ENCODE data around the gene LRRK1.

Gene LRRK1

GRCh38 chr15:100890850-100891249 is 28.3 kb upstream of the LRRK1 start:
- DNase-seq (ENCODE audit: low read depth in 3 of 3): no peak

- no peak for DNase-seq (ENCODE audit: low read depth in 3 of 3)
Measured at GRCh38 chr15:100891307-100892012, 27.7 kb upstream of the LRRK1 start.

GRCh38 chr15:100892013-100892355 is 27.2 kb upstream of the LRRK1 start:
- no peak for DNase-seq (ENCODE audit: low read depth in 3 of 3)

- no peak for DNase-seq (ENCODE audit: low read depth in 3 of 3)
Measured at GRCh38 chr15:100893261-100893963, 25.7 kb upstream of the LRRK1 start.

- DNase-seq (ENCODE audit: low read depth in 3 of 3): no peak
Measured at GRCh38 chr15:100893964-100894295, 25.2 kb upstream of the LRRK1 start.

- no peak for DNase-seq (ENCODE audit: low read depth in 3 of 3)
Measured at GRCh38 chr15:100895721-100896120, 23.4 kb upstream of the LRRK1 start.

- no peak for DNase-seq (ENCODE audit: low read depth in 3 of 3)
Measured at GRCh38 chr15:100897221-100898151, 21.7 kb upstream of the LRRK1 start.

- no peak for DNase-seq (ENCODE audit: low read depth in 3 of 3)
Measured at GRCh38 chr15:100898152-100898490, 21.0 kb upstream of the LRRK1 start.

- DNase-seq (ENCODE audit: low read depth in 3 of 3): no peak
Measured at GRCh38 chr15:100898661-100899462, 20.3 kb upstream of the LRRK1 start.

- no peak for DNase-seq (ENCODE audit: low read depth in 3 of 3)
Measured at GRCh38 chr15:100899601-100900000, 19.6 kb upstream of the LRRK1 start.

GRCh38 chr15:100900136-100900794 is 18.9 kb upstream of the LRRK1 start:
- no peak for DNase-seq (ENCODE audit: low read depth in 3 of 3)

GRCh38 chr15:100900795-100901169 is 18.4 kb upstream of the LRRK1 start:
- no peak for DNase-seq (ENCODE audit: low read depth in 3 of 3)

- DNase-seq (ENCODE audit: low read depth in 3 of 3): no peak
Measured at GRCh38 chr15:100901296-100901695, 17.9 kb upstream of the LRRK1 start.

- no peak for DNase-seq (ENCODE audit: low read depth in 3 of 3)
Measured at GRCh38 chr15:100901702-100902435, 17.3 kb upstream of the LRRK1 start.

- no peak for DNase-seq (ENCODE audit: low read depth in 3 of 3)
Measured at GRCh38 chr15:100902436-100903167, 16.6 kb upstream of the LRRK1 start.

- DNase-seq (ENCODE audit: low read depth in 3 of 3): no peak
Measured at GRCh38 chr15:100903168-100903554, 16.0 kb upstream of the LRRK1 start.

GRCh38 chr15:100905850-100906249 is 13.3 kb upstream of the LRRK1 start:
- no peak for DNase-seq (ENCODE audit: low read depth in 3 of 3)

GRCh38 chr15:100908466-100908865 is 10.7 kb upstream of the LRRK1 start:
- DNase-seq (ENCODE audit: low read depth in 3 of 3): no peak

- DNase-seq (ENCODE audit: low read depth in 3 of 3): no peak
Measured at GRCh38 chr15:100909565-100909964, 9.6 kb upstream of the LRRK1 start.
